ENCODE measurements around the gene TSEN2.
"Not testable (repeated sequence)": the region's sequence is repeated elsewhere in the genome, so short reads cannot be mapped to it uniquely, and the experiment has no call there.

The TSEN2 gene

GRCh38 chr3:12484198-12484982 lies at the start of gene TSEN2:
TSEN2 (plus strand) TSS chr3:12484480; CDS start chr3:12489801, 5,321 bp downstream.
- peak; percentile 63 for DNase-seq

- no peak for DNase-seq
Observed at GRCh38 chr3:12436514-12437220, 47.6 kb upstream of the TSEN2 start.

- no peak for DNase-seq
Observed at GRCh38 chr3:12437221-12437605, 47.1 kb upstream of the TSEN2 start.

- no peak for DNase-seq
Observed at GRCh38 chr3:12437861-12438260, 46.4 kb upstream of the TSEN2 start.

- DNase-seq: no peak
Observed at GRCh38 chr3:12438318-12438717, 46.0 kb upstream of the TSEN2 start.

- DNase-seq: no peak
Observed at GRCh38 chr3:12439161-12439940, 44.9 kb upstream of the TSEN2 start.

GRCh38 chr3:12440927-12441714 lies 43.2 kb upstream of the TSEN2 start:
- no peak for DNase-seq

- DNase-seq: no peak
Observed at GRCh38 chr3:12442654-12443501, 41.4 kb upstream of the TSEN2 start.

GRCh38 chr3:12443781-12444522 lies 40.3 kb upstream of the TSEN2 start:
- no peak for DNase-seq

GRCh38 chr3:12444582-12445471 lies 39.5 kb upstream of the TSEN2 start:
- DNase-seq: no peak

- no peak for DNase-seq
Observed at GRCh38 chr3:12445523-12446240, 38.6 kb upstream of the TSEN2 start.

GRCh38 chr3:12446298-12446697 lies 38.0 kb upstream of the TSEN2 start:
- no peak for DNase-seq

- no peak for DNase-seq
Observed at GRCh38 chr3:12447075-12447474, 37.2 kb upstream of the TSEN2 start.

GRCh38 chr3:12448404-12449202 lies 35.7 kb upstream of the TSEN2 start:
- not testable (repeated sequence) for DNase-seq

- DNase-seq: no peak
Observed at GRCh38 chr3:12449889-12450682, 34.2 kb upstream of the TSEN2 start.

GRCh38 chr3:12451481-12451880 lies 32.8 kb upstream of the TSEN2 start:
- DNase-seq: no peak

GRCh38 chr3:12451960-12452359 lies 32.3 kb upstream of the TSEN2 start:
- no peak for DNase-seq

All from NCI-H748 treated with DMSO at 0.1 percent for 48 hours (cell line).